Breast epithelium (tissue), 4 donors: ENCODE data around the gene STX8. TPM values are rescaled to one million over a fixed set of nuclear protein-coding genes. Genes with fewer than 3 reads are reported as not detected.

ENCODE experiments used
- DNase-seq, 2 donors: peaks; one replicate each; pipeline ENCODE4 v3.0.0-alpha.2; 2019; ENCODE audit warnings: low spot score in 2 of 2
- H3K27ac ChIP-seq, 2 donors: fragments of 200-600 bp; sonication (generic) in 1 of 2; one replicate each; pipeline ENCODE4 v1.5.1; 2016 to 2019; ENCODE audit warnings: mild to moderate bottlenecking in 1 of 2
- H3K27me3 ChIP-seq, 2 donors: fragments of 200-600 bp; sonication (generic) in 1 of 2; one replicate each; pipeline versions ENCODE4 v1.5.1 to v1.6.0; 2017 to 2019; ENCODE audit warnings: control low read depth in 1 of 2, mild to moderate bottlenecking in 1 of 2
- H3K36me3 ChIP-seq: fragments of 200-600 bp; one replicate; pipeline ENCODE4 v1.5.1; 2019
- H3K4me1 ChIP-seq, 2 donors: fragments of 200-600 bp; sonication (generic); one replicate each; pipeline ENCODE4 v1.5.1; 2016 to 2019; ENCODE audit warnings: control low read depth in 1 of 2
- H3K4me3 ChIP-seq, 3 donors: fragments of 200-600 bp; sonication (generic); 1 replicate in 2 of 3; 2 replicates in 1 of 3; pipeline ENCODE4 v1.5.1; 2016 to 2019; ENCODE audit warnings: mild to moderate bottlenecking in 3 of 3, moderate library complexity in 2 of 3
- H3K9me3 ChIP-seq, 2 donors: fragments of 200-600 bp; sonication (generic) in 1 of 2; one replicate each; pipeline ENCODE4 v1.5.1; 2016 to 2019; ENCODE audit warnings: control low read depth in 1 of 2
- POLR2A ChIP-seq: fragments of 450-650 bp; IDR thresholded peaks from one replicate; pipeline ENCODE4 v1.6.1; 2016; ENCODE audit warnings: antibody characterized with exemption, mild to moderate bottlenecking, moderate library complexity
- POLR2AphosphoS5 ChIP-seq, 3 donors: sonication (generic); formaldehyde crosslinking; IDR thresholded peaks; one replicate each; pipeline ENCODE4 v1.6.1; 2017; ENCODE audit warnings: antibody characterized with exemption in 3 of 3
- intact Hi-C: fragments of 100-400 bp; cut with DNase I; formaldehyde crosslinking; loops from one replicate; pipeline ENCODE4 v1.15.1; 2023; ENCODE audit warnings: low total_unique reads
- total RNA-seq, 3 donors: library from RNA; depleted of rRNA; stranded (reverse); fragments of >200 nt; gene quantifications; one replicate each; pipeline ENCODE4 v1.1.0, GENCODE V29; 2016
- TF ChIP-seq, protein P1 (sequence below), 3 donors: fragments of 450-650 bp; IDR thresholded peaks; one replicate each; pipeline ENCODE4 v1.5.1; 2016 to 2017; ENCODE audit warnings: antibody characterized with exemption in 3 of 3, mild to moderate bottlenecking in 3 of 3, moderate library complexity in 3 of 3

STX8 gene
- total RNA-seq, 3 donors from 2014 or later, result 54.1 to 101 (median 60.4) TPM

- Histone ChIP-seq H3K4me1 (no peaks in the 10 kb centered on the region), H3K4me3 (no peak overlapping the region), H3K27me3 (no peaks in the 10 kb centered on the region), H3K9me3 (no peaks in the 10 kb centered on the region), H3K36me3 (no peaks in the 10 kb centered on the region), H3K27ac (no peak overlapping the region)
- intact Hi-C loops, result no loop called here
- DNase-seq, result no peak
- TF ChIP-seq, protein P1, sequence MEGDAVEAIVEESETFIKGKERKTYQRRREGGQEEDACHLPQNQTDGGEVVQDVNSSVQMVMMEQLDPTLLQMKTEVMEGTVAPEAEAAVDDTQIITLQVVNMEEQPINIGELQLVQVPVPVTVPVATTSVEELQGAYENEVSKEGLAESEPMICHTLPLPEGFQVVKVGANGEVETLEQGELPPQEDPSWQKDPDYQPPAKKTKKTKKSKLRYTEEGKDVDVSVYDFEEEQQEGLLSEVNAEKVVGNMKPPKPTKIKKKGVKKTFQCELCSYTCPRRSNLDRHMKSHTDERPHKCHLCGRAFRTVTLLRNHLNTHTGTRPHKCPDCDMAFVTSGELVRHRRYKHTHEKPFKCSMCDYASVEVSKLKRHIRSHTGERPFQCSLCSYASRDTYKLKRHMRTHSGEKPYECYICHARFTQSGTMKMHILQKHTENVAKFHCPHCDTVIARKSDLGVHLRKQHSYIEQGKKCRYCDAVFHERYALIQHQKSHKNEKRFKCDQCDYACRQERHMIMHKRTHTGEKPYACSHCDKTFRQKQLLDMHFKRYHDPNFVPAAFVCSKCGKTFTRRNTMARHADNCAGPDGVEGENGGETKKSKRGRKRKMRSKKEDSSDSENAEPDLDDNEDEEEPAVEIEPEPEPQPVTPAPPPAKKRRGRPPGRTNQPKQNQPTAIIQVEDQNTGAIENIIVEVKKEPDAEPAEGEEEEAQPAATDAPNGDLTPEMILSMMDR (IDR thresholded peaks at IDR 0.05), result no peak
- no peak for TF ChIP-seq POLR2A
- TF ChIP-seq POLR2AphosphoS5 (IDR thresholded peaks at IDR 0.05), result no peak
These were observed 103.5 kb downstream of the STX8 start for GRCh38 chr17:9472094-9472493.

GRCh38 chr17:9470171-9470570 lies 105.4 kb downstream of the STX8 start:
- no peaks in the 10 kb centered on the region for H3K4me1 ChIP-seq
- no peak for TF ChIP-seq POLR2A
- no peak for TF ChIP-seq POLR2AphosphoS5 (IDR thresholded peaks at IDR 0.05)
- TF ChIP-seq, protein P1 (IDR thresholded peaks at IDR 0.05), result no peak

GRCh38 chr17:9468937-9469336 lies 106.7 kb downstream of the STX8 start:
- no peak for TF ChIP-seq POLR2A
- TF ChIP-seq, protein P1 (IDR thresholded peaks at IDR 0.05), result no peak
- TF ChIP-seq POLR2AphosphoS5 (IDR thresholded peaks at IDR 0.05), result no peak
- no peaks in the 10 kb centered on the region for H3K27me3 ChIP-seq
- no peaks in the 10 kb centered on the region for H3K4me1 ChIP-seq
- DNase-seq, result no peak
- no peaks in the 10 kb centered on the region for H3K9me3 ChIP-seq
- H3K4me3 ChIP-seq, result no peak overlapping the region
- no peak overlapping the region for H3K27ac ChIP-seq
- intact Hi-C loops, result no loop called here
- no peaks in the 10 kb centered on the region for H3K36me3 ChIP-seq

More at GRCh38 chr17:9470171-9470570, 105.4 kb downstream of the STX8 start:
- Histone ChIP-seq H3K9me3 (no peaks in the 10 kb centered on the region), H3K4me3 (no peak overlapping the region), H3K27ac (no peak overlapping the region), H3K27me3 (no peaks in the 10 kb centered on the region), H3K36me3 (no peaks in the 10 kb centered on the region)
- intact Hi-C loops, result no loop called here
- DNase-seq, result no peak

GRCh38 chr17:9468532-9468931 lies 107.1 kb downstream of the STX8 start:
- no peak overlapping the region for H3K4me3 ChIP-seq
- no peaks in the 10 kb centered on the region for H3K4me1 ChIP-seq
- no peak for DNase-seq
- H3K27me3 ChIP-seq, result no peaks in the 10 kb centered on the region
- intact Hi-C loops, result no loop called here
- TF ChIP-seq, protein P1 (IDR thresholded peaks at IDR 0.05), result no peak
- TF ChIP-seq POLR2AphosphoS5 (IDR thresholded peaks at IDR 0.05) (no peak), POLR2A (no peak)
- H3K27ac ChIP-seq, result no peak overlapping the region
- H3K9me3 ChIP-seq, result no peaks in the 10 kb centered on the region
- H3K36me3 ChIP-seq, result no peaks in the 10 kb centered on the region

GRCh38 chr17:9467518-9467917 lies 108.1 kb downstream of the STX8 start:
- no peak for DNase-seq
- Histone ChIP-seq H3K4me1 (no peaks in the 10 kb centered on the region), H3K36me3 (no peaks in the 10 kb centered on the region), H3K4me3 (no peak overlapping the region), H3K27ac (no peak overlapping the region), H3K9me3 (no peaks in the 10 kb centered on the region), H3K27me3 (no peaks in the 10 kb centered on the region)
- intact Hi-C loops, result no loop called here
- TF ChIP-seq POLR2AphosphoS5 (IDR thresholded peaks at IDR 0.05) (no peak), POLR2A (no peak)
- TF ChIP-seq, protein P1 (IDR thresholded peaks at IDR 0.05), result no peak
